HFF-Myc (cell line): Measurements from ENCODE around the gene HSD17B4.

Experiments
- DNase-seq: peaks from one replicate; pipeline ENCODE4 v3.0.0-alpha.2; 2011; ENCODE audit warnings: low read depth; ENCODE audit errors: extremely low read depth
- H3K4me3 ChIP-seq: replicated peaks from 2 replicates; pipeline ENCODE4 v1.5.1; 2011; ENCODE audit warnings: low read depth, mild to moderate bottlenecking, control low read depth, low read length
- TF ChIP-seq, protein P1 (sequence below): IDR thresholded peaks from 2 replicates; pipeline ENCODE4 v1.5.1; 2012; ENCODE audit warnings: mild to moderate bottlenecking, low read depth, low read length, control low read depth; ENCODE audit errors: missing control alignments

Gene HSD17B4

DNA sequence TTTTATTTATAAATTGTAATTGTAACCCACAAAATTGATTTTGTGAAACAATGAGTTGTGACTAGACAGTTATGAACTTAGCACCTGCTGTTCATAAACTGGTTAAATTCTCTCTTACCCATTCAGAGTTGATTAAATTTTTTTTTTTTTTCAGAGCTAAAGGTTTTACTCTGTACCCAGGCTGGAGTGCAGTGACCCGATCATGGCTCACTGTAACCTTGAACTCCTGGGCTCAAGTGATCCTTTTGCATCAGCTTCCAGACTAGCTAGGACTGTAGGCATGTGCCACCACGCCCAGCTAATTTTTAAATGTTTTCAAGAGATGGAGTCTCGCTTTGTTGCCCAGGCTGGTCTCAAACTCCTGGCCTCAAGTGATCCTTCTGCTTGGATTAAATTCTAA is 1.9 kb downstream of the HSD17B4 start:
- no peak for DNase-seq
- TF ChIP-seq, protein P1, sequence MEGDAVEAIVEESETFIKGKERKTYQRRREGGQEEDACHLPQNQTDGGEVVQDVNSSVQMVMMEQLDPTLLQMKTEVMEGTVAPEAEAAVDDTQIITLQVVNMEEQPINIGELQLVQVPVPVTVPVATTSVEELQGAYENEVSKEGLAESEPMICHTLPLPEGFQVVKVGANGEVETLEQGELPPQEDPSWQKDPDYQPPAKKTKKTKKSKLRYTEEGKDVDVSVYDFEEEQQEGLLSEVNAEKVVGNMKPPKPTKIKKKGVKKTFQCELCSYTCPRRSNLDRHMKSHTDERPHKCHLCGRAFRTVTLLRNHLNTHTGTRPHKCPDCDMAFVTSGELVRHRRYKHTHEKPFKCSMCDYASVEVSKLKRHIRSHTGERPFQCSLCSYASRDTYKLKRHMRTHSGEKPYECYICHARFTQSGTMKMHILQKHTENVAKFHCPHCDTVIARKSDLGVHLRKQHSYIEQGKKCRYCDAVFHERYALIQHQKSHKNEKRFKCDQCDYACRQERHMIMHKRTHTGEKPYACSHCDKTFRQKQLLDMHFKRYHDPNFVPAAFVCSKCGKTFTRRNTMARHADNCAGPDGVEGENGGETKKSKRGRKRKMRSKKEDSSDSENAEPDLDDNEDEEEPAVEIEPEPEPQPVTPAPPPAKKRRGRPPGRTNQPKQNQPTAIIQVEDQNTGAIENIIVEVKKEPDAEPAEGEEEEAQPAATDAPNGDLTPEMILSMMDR, result no peak
- no peak overlapping the region for H3K4me3 ChIP-seq

DNA sequence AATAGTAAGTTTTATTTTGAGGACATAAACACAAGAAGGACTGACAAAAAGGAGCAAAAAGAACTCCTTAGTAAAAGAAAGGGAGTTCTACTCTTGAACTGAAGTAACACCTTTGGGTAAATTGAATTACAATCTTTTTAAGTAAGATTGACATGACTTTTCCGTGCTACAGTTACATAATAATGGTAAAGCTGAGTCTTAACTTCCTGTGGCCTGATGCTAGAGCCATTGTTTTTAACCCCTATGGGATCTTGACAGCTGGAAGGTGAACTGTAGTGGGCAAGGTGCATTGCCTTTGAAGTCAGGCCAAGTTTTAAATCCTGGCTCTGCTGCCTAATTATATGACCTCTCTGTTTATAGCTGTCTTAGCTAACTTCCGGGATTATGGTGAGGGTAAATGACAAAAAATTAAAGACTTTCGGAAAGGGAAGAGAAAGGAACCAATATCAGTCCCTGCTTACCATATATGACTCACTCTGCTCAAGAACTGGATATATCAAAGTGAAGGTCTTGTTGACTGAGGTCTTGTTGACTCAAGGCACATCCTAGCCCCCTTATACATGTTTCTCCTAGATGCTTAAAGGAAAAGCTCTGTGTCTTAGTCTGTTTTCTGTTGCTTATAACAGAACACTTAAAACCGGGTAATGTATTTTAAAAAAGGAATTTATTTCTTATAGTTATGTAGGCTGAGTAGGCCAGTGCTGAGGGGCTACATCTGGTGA is 6.8 kb downstream of the HSD17B4 start:
- TF ChIP-seq, protein P1, result no peak
- no peak overlapping the region for H3K4me3 ChIP-seq
- no peak for DNase-seq

DNA sequence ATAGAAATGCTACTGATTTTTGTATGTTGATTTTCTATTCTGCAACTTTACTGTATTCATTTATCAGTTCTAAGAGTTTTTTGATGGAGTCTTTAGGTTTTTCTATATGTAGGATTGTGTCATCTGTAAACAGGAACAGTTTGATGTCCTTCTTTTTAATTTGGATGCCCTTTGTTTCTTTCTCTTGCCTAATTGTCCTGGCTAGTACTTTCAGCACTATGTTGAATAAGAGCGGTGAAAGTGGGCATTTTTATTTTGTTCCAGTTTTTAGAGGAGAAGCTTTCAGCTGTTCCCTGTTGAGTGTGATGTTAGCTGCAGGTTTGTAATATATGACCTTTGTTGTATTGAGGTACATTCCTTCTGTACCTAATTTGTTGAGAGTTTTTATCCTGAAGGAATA is 13.3 kb downstream of the HSD17B4 start:
- no peak for DNase-seq
- TF ChIP-seq, protein P1, result no peak
- H3K4me3 ChIP-seq, result no peak overlapping the region

DNA sequence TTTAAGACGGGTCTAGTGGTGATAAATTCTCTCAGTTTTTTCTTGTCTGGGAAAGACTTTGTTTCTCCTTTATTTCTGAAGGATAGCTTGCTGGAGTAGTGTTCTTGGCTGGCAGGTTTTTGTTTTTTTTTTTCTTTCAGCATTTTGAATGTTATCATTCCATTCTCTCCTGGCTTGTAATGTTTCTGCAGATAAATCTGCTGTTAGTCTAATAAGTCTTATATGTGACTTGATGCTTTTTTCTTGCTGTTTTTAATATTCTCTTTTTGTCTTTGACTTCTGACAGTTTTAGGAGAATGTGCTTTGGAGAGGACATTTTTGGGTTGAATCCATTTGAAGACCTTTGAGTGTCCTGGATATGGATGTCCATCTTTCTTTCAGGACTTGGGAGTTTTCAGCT is 16.0 kb downstream of the HSD17B4 start:
- no peak for DNase-seq
- TF ChIP-seq, protein P1, result no peak
- H3K4me3 ChIP-seq, result no peak overlapping the region

DNA sequence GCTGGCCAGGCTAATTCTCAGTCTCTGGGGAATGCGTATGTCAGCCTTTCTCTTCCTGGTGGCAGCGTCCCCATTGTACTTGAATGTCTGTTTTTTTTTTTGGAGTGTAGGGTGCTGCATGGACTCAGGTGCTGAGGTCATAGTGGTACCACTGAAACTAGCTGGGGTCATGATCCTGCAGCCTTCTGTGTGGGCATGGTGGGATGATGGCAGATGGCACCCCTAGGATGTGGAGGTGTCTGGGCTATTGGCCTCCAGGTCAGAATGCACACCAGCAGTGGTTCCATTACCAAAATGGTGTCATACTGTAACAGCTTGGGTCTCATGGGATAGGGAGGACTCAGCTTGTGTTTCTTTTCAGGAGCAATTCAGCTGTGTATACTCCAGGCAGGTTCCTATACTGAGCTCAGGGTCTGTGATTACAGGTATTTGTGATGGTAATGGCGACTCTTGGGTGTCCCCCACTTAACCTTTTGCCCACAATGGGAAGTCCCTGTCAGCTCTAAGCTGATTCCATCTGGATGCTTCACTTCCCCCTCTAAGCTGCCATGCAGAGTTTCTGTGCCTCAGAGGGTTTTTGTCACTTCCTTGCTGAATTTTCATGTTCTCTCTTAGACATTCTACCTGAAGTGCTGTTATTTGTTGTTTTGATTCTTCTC is 17.9 kb downstream of the HSD17B4 start:
- TF ChIP-seq, protein P1, result no peak
- no peak for DNase-seq
- no peak overlapping the region for H3K4me3 ChIP-seq

DNA sequence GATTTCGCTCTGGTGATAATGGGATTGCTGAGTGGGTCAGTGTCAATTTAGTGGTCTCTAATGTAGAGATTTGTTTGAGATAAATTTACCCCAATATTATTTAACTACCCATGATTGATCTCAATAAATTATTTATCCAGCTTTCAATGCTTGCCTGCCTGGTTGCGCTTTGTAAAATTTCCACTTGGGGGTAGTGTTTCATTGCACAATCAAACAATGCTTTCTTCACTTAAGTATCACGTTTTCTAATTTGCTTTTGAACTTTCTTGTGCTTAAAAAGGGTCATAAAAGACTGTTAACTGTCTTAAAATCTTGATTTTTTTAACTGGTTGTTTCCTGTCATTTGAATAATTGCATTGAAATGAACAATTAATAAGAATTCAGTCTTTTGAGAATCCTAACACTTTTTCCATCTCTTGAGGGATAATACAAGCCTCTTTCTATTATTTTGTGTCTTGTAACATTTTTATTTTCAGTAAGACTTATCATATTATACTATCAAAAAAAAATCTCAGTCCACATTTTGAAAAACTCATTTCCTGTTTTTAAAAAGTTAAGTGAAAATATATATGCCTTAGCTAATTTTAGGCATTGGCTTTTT is 18.7 kb downstream of the HSD17B4 start:
- peak; percentile 11 for DNase-seq
- H3K4me3 ChIP-seq, result no peak overlapping the region
- TF ChIP-seq, protein P1, result peak; percentile 53
